GM12878 (cell line): ENCODE data around the gene GH2. TPM values are rescaled to one million over a fixed set of nuclear protein-coding genes. Genes with fewer than 3 reads are reported as not detected.

ENCODE experiments used
- FOXM1 ChIP-seq: IDR thresholded peaks from 2 replicates; pipeline ENCODE4 v1.6.1; 2012; ENCODE audit warnings: low read depth, mild to moderate bottlenecking, inconsistent platforms, low read length, moderate library complexity
- HDAC6 ChIP-seq: fragments of 200-600 bp; sonication (generic); IDR thresholded peaks from one replicate; pipeline ENCODE4 v1.8.0; 2017; ENCODE audit warnings: antibody characterized with exemption; ENCODE audit not compliant: unreplicated experiment
- PML ChIP-seq: IDR thresholded peaks from 2 replicates; pipeline ENCODE4 v1.6.1; 2012; ENCODE audit warnings: low read length, inconsistent platforms
- TAF1 ChIP-seq: IDR thresholded peaks from 2 replicates; pipeline ENCODE4 v1.6.1; 2011; ENCODE audit warnings: mild to moderate bottlenecking, low read depth, low read length, borderline replicate concordance
- ZBED1 ChIP-seq: IDR thresholded peaks from 2 replicates; pipeline ENCODE4 v1.6.1; 2016; ENCODE audit warnings: borderline replicate concordance
- polyA plus RNA-seq, 11 experiments: library from polyadenylated mRNA; depleted of rRNA in 4 of 11; unstranded in 6 of 11; stranded (reverse) in 5 of 11; fragments of >200 nt; fragmentation: Nextera tagmentation in 4 of 11; fragmentation: Illumina TruSeq in 1 of 11; extraction: Ambion mirVana in 4 of 11; extraction: Trizol in 1 of 11; gene quantifications; 1 replicate in 1 of 11; 2 replicates in 10 of 11; pipeline versions ENCODE4 v1.2.1 to v1.2.3, GENCODE V29; 2011 to 2016; ENCODE audit warnings: inconsistent platforms in 2 of 11, missing spikeins in 2 of 11, low read depth in 1 of 11
- total RNA-seq, 4 experiments: library from RNA; depleted of rRNA in 3 of 4; stranded (reverse); fragments of >200 nt in 3 of 4; fragmentation: Illumina TruSeq in 1 of 4; extraction: Trizol in 1 of 4; gene quantifications; 2 replicates each; pipeline versions ENCODE4 v1.2.1 to v1.2.3, GENCODE V29; 2013 to 2021
- TF ChIP-seq, protein P1 (sequence below): fragments of 450-650 bp; IDR thresholded peaks from 2 replicates; pipeline ENCODE4 v1.6.1; 2017; ENCODE audit warnings: mild to moderate bottlenecking, moderate library complexity
- TF ChIP-seq, protein P2 (sequence below): fragments of 150-350 bp; IDR thresholded peaks from 2 replicates; pipeline ENCODE4 v1.6.1; 2014; ENCODE audit warnings: mild to moderate bottlenecking, low read depth, low read length

The GH2 gene
- total and polyA plus RNA-seq, 10 of the 15 experiments (the other 5 are each of a cell fraction or from before 2014, with no cell fraction given): not detected

DNA sequence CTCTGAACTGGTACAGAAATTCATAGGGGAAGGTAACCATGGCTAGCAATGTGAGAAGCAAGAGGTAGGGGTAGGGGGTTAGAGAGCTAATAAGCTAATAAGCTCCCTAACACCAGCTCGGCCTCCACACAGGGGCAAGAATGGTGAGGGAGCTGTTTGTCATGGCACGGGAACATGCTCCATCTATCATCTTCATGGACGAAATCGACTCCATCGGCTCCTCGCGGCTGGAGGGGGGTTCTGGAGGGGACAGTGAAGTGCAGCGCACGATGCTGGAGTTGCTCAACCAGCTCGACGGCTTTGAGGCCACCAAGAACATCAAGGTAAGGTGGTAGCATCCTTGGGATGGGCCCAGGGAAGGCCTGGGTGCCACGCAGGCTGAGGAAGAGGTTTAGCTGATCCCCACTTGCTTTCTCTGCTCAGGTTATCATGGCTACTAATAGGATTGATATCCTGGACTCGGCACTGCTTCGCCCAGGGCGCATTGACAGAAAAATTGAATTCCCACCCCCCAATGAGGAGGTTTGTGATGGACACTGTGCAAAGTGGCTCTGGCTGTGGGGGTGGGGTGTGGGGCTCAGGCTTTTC is 50.7 kb downstream of the GH2 start (continued):
- TF ChIP-seq, protein P1, sequence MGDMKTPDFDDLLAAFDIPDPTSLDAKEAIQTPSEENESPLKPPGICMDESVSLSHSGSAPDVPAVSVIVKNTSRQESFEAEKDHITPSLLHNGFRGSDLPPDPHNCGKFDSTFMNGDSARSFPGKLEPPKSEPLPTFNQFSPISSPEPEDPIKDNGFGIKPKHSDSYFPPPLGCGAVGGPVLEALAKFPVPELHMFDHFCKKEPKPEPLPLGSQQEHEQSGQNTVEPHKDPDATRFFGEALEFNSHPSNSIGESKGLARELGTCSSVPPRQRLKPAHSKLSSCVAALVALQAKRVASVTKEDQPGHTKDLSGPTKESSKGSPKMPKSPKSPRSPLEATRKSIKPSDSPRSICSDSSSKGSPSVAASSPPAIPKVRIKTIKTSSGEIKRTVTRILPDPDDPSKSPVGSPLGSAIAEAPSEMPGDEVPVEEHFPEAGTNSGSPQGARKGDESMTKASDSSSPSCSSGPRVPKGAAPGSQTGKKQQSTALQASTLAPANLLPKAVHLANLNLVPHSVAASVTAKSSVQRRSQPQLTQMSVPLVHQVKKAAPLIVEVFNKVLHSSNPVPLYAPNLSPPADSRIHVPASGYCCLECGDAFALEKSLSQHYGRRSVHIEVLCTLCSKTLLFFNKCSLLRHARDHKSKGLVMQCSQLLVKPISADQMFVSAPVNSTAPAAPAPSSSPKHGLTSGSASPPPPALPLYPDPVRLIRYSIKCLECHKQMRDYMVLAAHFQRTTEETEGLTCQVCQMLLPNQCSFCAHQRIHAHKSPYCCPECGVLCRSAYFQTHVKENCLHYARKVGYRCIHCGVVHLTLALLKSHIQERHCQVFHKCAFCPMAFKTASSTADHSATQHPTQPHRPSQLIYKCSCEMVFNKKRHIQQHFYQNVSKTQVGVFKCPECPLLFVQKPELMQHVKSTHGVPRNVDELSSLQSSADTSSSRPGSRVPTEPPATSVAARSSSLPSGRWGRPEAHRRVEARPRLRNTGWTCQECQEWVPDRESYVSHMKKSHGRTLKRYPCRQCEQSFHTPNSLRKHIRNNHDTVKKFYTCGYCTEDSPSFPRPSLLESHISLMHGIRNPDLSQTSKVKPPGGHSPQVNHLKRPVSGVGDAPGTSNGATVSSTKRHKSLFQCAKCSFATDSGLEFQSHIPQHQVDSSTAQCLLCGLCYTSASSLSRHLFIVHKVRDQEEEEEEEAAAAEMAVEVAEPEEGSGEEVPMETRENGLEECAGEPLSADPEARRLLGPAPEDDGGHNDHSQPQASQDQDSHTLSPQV: no peak
- TF ChIP-seq HDAC6: no peak
- no peak for TF ChIP-seq FOXM1
- no peak for TF ChIP-seq ZBED1
- TF ChIP-seq TAF1: no peak
- no peak for TF ChIP-seq PML
- TF ChIP-seq, protein P2, sequence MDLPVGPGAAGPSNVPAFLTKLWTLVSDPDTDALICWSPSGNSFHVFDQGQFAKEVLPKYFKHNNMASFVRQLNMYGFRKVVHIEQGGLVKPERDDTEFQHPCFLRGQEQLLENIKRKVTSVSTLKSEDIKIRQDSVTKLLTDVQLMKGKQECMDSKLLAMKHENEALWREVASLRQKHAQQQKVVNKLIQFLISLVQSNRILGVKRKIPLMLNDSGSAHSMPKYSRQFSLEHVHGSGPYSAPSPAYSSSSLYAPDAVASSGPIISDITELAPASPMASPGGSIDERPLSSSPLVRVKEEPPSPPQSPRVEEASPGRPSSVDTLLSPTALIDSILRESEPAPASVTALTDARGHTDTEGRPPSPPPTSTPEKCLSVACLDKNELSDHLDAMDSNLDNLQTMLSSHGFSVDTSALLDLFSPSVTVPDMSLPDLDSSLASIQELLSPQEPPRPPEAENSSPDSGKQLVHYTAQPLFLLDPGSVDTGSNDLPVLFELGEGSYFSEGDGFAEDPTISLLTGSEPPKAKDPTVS: no peak
- TF ChIP-seq, all 136 proteins: peak for 0
